HEK293T (cell line): ENCODE data around the gene CRADD.

ENCODE experiments used
- ARNT ChIP-seq: fragments of 450-650 bp; IDR thresholded peaks from 2 replicates; pipeline ENCODE4 v1.6.1; 2017; ENCODE audit warnings: mild to moderate bottlenecking
- BHLHE40 ChIP-seq: fragments of 450-650 bp; IDR thresholded peaks from 2 replicates; pipeline ENCODE4 v1.6.1; 2016; ENCODE audit warnings: mild to moderate bottlenecking, moderate library complexity, borderline replicate concordance
- ELF4 ChIP-seq: fragments of 450-650 bp; IDR thresholded peaks from 2 replicates; pipeline ENCODE4 v1.6.1; 2017; ENCODE audit warnings: antibody characterized with exemption
- FOXA1 ChIP-seq: fragments of 450-650 bp; IDR thresholded peaks from 2 replicates; pipeline ENCODE4 v1.6.1; 2016; ENCODE audit warnings: mild to moderate bottlenecking
- FOXM1 ChIP-seq: fragments of 450-650 bp; IDR thresholded peaks from 2 replicates; pipeline ENCODE4 v1.6.1; 2017; ENCODE audit warnings: mild to moderate bottlenecking, borderline replicate concordance
- L3MBTL2 ChIP-seq: fragments of 450-650 bp; conservative IDR thresholded peaks from 2 replicates; pipeline ENCODE4 v1.6.1; 2016; ENCODE audit warnings: mild to moderate bottlenecking
- NFRKB ChIP-seq: fragments of 450-650 bp; IDR thresholded peaks from 2 replicates; pipeline ENCODE4 v1.6.1; 2016; ENCODE audit warnings: mild to moderate bottlenecking, moderate library complexity
- SP1 ChIP-seq: fragments of 450-650 bp; IDR thresholded peaks from 2 replicates; pipeline ENCODE4 v1.6.1; 2017
- SUZ12 ChIP-seq: fragments of 450-650 bp; IDR thresholded peaks from 2 replicates; pipeline ENCODE4 v1.6.1; 2016; ENCODE audit warnings: mild to moderate bottlenecking

DNA sequence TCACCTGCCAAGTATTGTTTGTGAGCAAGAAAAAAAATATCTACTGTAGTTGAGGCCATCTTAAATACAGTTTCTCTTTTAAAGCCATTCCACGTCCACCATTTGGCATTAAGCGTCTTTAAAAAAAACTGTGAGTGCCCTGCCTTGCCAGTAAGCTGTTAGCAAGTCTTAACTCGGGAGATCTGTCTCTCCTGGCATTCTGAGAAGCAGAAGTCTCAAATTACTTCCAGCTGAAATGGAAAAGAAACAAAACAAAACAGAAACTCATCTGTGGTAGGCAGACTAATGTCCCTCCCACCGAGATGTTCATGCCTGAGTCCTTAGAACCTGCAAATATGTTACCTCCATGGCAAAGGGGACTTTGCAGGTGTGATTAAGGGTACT lies 126.2 kb downstream of the CRADD start:
- TF ChIP-seq ELF4: no peak
- TF ChIP-seq SP1: no peak
- TF ChIP-seq NFRKB: no peak
- no peak for TF ChIP-seq FOXA1
- TF ChIP-seq SUZ12: no peak
- no peak for TF ChIP-seq L3MBTL2
- no peak for TF ChIP-seq BHLHE40
- TF ChIP-seq ARNT: no peak
- TF ChIP-seq FOXM1: no peak
